ENCODE results near the gene SERTAD4.

The SERTAD4 gene

DNA sequence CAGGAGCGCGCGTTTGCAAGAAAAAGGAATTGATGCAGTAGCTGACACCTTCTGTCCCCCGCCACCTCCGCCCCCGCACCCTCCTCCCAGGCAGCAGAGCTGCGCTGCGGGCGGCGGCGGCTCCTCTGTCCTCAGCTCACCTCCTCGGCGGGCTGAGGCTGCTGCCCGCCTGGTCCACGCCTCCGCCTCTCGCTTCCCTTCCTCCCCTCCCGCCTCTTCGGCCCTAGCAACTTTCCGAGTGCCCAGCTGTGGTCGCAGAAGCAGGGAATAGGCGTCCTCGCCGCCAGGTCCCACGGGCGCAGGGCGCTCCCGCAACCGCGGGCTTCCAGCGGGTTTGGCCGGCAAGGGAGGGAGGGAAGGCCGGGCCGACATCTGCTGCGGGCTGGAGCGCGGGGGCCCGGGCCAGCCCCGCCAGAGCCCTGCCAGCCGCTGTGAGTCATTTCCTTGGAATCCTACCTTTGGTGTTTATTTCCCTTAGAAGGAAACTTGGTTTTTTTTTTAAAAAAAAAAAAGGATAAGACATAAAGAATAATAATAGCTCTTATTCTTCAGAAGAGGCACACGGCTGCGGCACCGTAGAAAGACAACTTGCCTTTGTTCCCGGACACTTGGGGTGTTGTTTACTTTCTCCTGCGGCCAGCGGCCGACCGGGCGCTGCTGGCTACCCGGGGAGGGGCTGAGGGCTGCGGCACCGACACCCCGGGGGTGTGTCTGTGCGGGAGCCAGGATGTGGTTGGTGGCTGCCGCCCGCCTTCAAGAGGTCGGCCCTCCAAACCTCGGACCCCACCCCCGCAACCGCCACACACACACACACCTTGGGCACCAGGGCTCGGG lies 1.1 kb downstream of the SERTAD4 start:
- no peak for DNase-seq

DNA sequence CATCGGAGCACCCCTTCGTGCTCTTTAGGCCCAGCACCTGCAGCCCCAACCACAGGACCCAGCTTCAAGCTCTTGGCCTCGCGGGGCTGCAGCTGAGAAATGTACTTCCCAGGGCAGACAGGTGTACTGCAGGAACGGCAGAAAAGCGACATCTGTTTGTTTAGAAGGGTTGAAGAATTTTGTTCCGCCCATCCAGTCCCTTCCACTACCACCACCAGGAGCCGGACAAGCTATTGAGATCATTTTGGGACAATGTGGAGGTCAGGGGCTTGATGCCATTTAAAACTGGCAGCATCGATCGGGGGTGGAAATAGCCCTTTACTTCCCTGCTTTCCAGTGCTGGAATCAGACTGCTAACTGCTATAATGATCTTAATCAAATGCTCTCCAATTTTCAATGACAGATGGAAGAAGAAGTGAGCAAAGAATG lies 1.7 kb downstream of the SERTAD4 start:
- no peak for DNase-seq

GRCh38 chr1:210235363-210236053 lies 2.9 kb downstream of the SERTAD4 start:
- no peak for DNase-seq

DNA sequence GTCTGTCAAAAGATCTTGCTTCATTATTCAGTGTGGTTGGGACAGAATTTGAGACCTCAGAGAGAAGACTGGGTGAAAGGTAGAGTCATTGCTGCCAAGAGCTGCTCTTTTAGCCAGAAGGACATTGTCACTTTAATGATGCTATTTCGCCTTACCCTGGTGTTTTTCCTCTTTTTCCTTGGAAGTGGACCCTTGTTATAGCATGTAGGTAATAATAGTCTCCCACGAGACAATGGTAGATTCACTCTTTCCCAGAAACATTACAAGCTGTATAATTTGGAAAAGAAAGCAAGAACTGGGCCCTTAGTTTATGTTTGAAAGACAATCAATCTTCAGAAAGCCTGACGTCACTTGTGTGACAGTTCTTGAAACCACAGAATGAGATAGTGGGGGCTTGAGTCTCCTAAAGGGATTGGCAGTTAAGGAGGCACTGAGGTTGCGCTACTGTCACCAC lies 3.8 kb downstream of the SERTAD4 start:
- DNase-seq: no peak

DNA sequence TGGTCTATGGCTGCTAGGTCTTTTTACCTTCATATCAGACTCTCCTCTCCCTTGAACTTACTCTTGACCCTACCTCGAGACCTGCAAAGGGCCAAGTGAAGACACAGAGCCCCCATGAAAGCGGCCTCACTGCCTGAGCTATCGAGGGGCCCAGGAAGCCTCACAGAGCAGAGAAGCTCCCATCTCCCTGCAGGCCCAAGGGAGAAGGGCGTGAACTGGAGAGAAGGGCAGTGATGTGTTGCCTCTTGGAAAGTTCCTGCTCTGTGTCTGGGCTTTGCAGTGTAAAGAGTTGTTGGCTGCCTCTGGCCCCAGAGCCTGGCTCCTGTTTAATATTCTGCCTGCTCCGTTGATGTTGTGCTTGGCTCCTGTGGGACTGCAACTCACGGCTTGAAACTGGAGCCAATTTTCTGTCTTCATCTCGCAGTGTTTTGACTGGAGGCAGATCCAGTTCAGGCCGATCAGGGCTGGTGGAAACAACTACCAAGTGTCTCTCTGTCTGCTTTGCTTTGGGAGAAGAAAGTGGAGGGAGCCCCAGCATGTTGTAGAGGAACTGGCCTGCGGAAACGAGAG lies 4.3 kb downstream of the SERTAD4 start:
- no peak for DNase-seq

DNA sequence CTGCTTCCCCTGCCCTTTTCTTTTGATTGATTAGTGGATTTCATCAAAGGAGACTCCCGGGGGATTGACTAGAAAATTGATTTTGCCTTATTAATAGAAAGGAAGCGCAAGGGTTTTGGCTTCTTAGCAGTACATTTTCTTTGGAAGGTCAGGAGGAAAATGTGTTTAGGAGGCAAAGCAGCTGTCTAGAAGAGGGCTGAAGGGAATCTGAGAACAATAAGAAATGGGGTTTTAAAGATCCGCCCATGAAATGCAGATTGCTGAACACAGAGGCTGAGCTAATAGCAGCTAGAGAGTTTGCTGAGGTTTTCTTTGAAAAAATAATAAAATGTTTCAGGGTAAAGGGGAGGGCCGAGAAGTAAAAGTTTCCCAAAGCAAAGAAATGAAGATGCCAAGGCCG lies 4.9 kb downstream of the SERTAD4 start:
- DNase-seq: no peak

GRCh38 chr1:210237981-210238380 lies 5.4 kb downstream of the SERTAD4 start:
- DNase-seq: no peak

- no peak for DNase-seq
Observed at GRCh38 chr1:210239349-210240111, 6.9 kb downstream of the SERTAD4 start.

DNA sequence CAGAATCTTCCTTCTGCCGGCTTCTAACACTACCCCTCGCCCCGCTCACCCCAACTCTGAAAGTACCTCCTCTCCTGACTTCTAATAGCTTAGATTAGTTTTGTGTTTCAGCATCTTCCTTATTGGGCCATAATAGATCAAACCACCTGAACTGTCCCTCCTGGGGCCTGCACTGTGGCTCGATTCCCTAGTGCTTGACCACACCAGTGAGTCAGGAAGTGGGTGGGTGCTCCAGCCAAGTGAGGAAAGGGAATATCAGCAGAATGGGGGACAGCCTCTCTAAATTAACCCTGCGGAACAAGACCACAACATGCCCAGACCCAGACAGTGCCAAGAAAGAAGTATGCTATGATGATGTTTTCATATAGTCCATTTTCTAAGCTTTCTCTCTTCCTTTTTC lies 8.5 kb downstream of the SERTAD4 start:
- DNase-seq: no peak

- DNase-seq: no peak
Observed at GRCh38 chr1:210244746-210245367, 12.3 kb downstream of the SERTAD4 start.

DNA sequence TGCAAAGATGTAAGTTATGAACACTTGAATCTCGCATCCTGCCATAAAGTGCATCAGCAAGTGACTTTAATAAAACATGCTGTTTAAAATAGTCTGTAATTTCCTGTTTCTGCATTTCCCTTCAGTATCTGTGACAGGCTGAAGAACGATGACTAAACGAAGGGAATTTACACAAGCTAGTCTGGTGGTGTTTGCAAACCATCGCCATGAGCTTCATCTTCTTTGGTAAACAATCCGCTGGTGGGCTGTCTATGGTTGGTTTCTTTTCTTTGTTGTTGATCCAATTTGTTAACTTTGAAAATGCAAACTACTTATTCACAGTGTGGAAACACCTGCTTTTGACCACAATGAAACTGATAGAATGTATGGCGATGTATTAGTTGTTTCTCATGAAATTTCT lies 13.9 kb downstream of the SERTAD4 start:
- no peak for DNase-seq

GRCh38 chr1:210248341-210248740 lies 15.7 kb downstream of the SERTAD4 start:
- DNase-seq: no peak

- no peak for DNase-seq
Observed at GRCh38 chr1:210250665-210250997, 18.0 kb downstream of the SERTAD4 start.

DNA sequence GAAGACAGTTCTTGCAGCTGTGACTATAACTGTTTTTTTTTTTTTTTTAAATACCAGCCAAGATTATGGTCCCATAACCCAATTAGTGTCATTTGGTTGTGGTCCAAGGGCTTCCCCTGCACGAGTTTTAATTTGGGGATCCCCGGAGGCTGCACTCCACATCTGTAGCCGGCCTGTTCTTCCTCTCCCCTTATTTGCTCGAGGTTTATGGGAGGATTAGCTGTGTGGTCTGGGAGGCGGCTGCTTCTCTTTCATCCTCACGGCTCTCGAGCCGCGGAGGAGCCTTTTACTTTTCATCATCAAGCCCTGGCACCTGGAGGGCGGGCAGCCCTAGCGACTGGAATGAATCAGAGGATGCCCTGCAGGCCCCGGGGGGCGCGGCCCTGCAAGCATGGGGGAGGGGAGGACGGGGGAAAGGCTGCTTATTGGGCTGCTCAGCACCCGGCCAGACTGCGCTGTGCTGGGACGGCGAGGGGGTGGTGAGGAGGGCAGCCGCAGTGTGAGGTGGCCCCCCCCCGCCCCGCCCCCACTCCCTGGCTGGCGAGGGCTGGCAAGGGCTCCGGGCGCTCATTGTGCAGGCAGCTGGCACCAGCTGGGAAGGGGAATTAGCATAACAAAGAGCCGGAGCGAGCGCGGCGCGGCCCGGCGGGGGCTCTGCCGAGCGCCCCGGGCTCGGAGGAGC lies 18.5 kb downstream of the SERTAD4 start:
- DNase-seq: no peak

GRCh38 chr1:210251680-210252490 lies 19.3 kb downstream of the SERTAD4 start:
- no peak for DNase-seq

DNA sequence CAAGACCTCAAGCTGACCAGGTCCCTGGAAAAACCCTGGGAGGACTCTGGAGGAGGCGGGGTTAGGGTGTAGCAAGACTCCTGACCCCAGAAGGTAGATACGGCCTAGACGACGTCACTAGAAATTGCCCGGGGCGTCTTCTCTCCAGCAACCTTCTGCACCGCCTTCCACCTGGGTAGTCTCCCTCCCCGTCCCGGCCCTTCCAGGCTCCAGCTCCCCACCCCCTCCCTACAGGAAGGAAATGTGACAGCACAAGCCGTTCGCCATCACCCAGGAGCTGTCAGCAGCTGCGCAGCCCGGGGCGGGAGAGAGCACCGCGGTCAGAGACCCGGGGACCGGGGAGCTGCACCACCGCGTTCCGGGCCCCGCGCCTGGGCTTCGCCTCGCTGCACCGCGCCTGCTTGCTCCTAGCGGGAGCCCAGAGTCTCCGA lies 20.0 kb downstream of the SERTAD4 start:
- no peak for DNase-seq

DNA sequence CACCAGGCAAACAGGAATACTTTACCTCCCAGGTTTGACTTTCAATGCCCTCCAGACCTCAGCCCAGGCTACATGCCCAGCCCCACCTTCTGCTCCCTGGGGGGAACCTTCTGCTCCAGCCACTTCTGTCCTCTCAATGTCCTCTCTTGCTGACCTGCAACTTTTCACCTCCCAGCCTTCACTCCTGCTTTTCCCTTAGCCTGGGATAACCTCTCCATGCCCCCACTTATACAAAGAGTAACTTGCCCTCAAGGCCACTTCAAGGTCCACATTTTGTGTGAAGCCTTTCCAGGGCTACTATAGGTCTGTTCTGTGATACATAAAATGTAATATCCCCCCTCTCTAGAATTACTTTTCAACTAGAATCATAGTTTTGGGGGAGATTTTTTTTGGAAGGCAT lies 21.7 kb downstream of the SERTAD4 start:
- DNase-seq: no peak

DNA sequence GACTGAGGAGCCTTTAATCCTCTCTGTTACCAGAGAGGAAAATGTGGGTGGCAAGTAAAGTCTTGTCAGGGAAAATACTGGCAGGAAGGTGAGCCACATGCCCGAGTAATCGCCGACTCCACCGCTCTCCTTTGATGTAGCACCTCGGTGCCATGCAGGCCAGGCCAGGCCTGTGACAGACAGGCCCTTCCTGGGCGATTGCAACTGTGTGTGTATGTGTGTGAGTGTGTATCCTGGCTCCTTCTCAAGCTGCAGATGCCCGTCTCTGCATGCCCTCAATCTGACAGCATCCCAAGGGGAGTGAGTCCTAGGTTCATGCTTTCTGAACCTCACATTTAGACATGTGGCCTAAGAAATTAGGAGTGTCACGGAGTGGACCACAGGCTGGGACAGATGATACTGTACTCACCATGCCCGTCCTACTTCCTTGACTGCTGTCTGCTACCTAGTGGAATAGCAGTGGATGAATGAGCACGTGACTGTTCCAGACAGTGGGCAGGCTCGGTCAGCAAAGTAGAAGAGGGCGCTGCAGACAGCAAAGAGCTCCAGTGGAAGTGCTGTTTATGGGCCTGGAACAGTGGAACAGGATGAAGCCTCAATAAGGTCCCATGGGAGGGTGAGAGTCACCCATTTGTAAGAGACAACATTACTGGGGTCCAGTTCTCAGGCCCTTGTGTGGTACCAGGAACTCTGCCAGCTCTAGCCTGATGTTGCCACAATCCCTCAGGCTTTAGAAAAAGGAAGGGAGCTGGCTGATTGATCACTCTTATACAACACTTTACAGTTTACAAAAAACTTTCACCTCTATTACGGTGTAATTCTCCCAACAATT lies 25.3 kb downstream of the SERTAD4 start:
- DNase-seq: no peak

DNA sequence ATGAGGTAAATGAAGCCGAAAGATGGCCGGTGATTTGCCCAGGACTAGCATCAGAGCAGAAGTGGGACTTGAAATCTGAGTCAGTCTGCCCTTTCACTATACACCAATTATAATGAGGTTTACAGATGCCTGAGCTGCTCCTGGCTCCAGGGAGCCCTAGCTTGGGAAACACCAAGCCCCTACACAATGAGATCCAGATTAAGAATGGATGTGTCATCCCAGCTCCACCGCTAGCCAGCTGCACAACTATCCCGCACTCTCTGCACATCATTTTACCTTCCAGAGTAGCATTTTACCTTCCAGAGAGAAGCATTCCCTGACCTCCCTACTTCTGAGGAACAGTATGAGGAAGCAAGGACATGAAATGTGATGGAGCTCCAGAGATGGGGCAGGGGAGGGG lies 27.0 kb downstream of the SERTAD4 start:
- no peak for DNase-seq

DNA sequence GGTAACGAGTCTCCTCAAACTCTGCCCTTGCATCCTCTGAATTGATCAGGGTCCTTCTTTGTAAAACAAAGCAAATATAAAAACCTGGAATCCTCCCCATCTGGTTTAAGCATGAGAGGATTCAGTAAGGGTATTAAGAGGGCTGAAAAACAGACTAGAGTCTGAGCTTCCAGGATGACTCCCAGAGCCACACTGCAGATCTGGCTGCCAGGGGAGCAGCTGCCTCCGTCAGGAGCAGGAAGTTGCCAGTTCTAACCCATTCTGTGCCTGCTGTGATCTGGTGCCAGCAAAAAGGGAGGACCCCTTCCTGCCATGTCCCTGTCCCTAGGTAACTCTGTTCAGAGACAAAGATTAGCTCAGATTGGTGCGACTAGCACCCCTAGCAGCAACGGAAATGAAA lies 27.5 kb downstream of the SERTAD4 start:
- DNase-seq: no peak

Measured in central memory CD4-positive, alpha-beta T cell (primary cell).